Lung (tissue), 12 donors: ENCODE data around the gene HERPUD2. TPM values are rescaled to one million over a fixed set of nuclear protein-coding genes. Genes with fewer than 3 reads are reported as not detected.

Experiments
- ATAC-seq: fragments of 200-7000 bp; cut with Tn5 transposase; one replicate; pipeline ENCODE4 v1.9.1; 2020; ENCODE audit warnings: moderate number of reproducible peaks; ENCODE audit not compliant: insufficient read depth, low FRiP score
- DNase-seq, 3 donors: peaks; one replicate each; pipeline ENCODE4 v3.0.0-alpha.2; 2013 to 2017
- H3K27ac ChIP-seq, 2 donors: one replicate each; pipeline ENCODE4 v1.5.1; 2013; ENCODE audit warnings: mild to moderate bottlenecking in 2 of 2, moderate library complexity in 2 of 2, control low read depth in 1 of 2, inconsistent platforms in 1 of 2, low read depth in 1 of 2, low read length in 1 of 2
- H3K27me3 ChIP-seq, 3 donors: one replicate each; pipeline ENCODE4 v1.5.1; 2013; ENCODE audit warnings: low read length in 2 of 3; ENCODE audit not compliant: control insufficient read depth in 3 of 3, insufficient read depth in 3 of 3
- H3K36me3 ChIP-seq, 4 donors: one replicate each; pipeline ENCODE4 v1.5.1; 2013; ENCODE audit warnings: low read length in 4 of 4, mild to moderate bottlenecking in 1 of 4, moderate library complexity in 1 of 4; ENCODE audit not compliant: control insufficient read depth in 4 of 4, insufficient read depth in 4 of 4
- H3K4me1 ChIP-seq, 5 donors: one replicate each; pipeline ENCODE4 v1.5.1; 2013; ENCODE audit warnings: low read length in 5 of 5, mild to moderate bottlenecking in 2 of 5, moderate library complexity in 1 of 5; ENCODE audit not compliant: control insufficient read depth in 5 of 5, insufficient read depth in 5 of 5
- H3K4me3 ChIP-seq: one replicate; pipeline ENCODE4 v1.5.1; 2013; ENCODE audit warnings: mild to moderate bottlenecking, control low read depth, moderate library complexity
- H3K9ac ChIP-seq, 2 donors: one replicate each; pipeline ENCODE4 v1.5.1; 2013; ENCODE audit warnings: low read length in 2 of 2, control low read depth in 1 of 2; ENCODE audit not compliant: insufficient read depth in 1 of 2
- H3K9me3 ChIP-seq, 4 donors: one replicate each; pipeline ENCODE4 v1.5.1; 2013; ENCODE audit warnings: low read length in 3 of 4, mild to moderate bottlenecking in 1 of 4, moderate library complexity in 1 of 4; ENCODE audit not compliant: control insufficient read depth in 4 of 4, insufficient read depth in 3 of 4
- CTCF ChIP-seq: IDR thresholded peaks from 2 replicates; pipeline ENCODE4 v1.5.1; 2012; ENCODE audit warnings: mild to moderate bottlenecking; ENCODE audit errors: control extremely low read depth, extremely low read depth
- WGBS, 2 donors: extraction: QIAGEN DNeasy Blood & Tissue Kit; methylation state at CpG; one replicate each; pipeline ENCODE4 v1.1.7; 2013; 5-methylcytosine and 5-hydroxymethylcytosine counted together
- polyA plus RNA-seq, 2 donors: library from polyadenylated mRNA; stranded (reverse); fragments of 200-250 nt; gene quantifications; one replicate each; pipeline ENCODE4 v1.2.1, GENCODE V29; 2013
- total RNA-seq, 2 donors: library from RNA; depleted of rRNA in 1 of 2; stranded (reverse); fragments of >200 nt in 1 of 2; gene quantifications; one replicate each; pipeline ENCODE4 v1.2.1, GENCODE V29; 2014 to 2021
- donor health status: control.
- donor health status: control.
- donor health status: Bipolar disorder and iron deficiency.
- donor health status: healthy.
- donor health status: DM: yes; HTN: yes; CAD: no.

HERPUD2 gene
- total and polyA plus RNA-seq, 4 donors, result 10.4 to 32.2 (median 21.8) TPM

GRCh38 chr7:35681231-35682029 is 13.5 kb downstream of the HERPUD2 start:
- TF ChIP-seq CTCF, result no peak
- DNase-seq, result no peak
- WGBS, 2 donors, result 97 to 100% methylated on average over 1 of the region's 1 CpG
- H3K4me1 ChIP-seq, result peaks cover 0 to 23% (median 2%) of the 10 kb centered on the region in 5 donors
- H3K27ac ChIP-seq, result no peak overlapping the region
- no peak overlapping the region for H3K4me3 ChIP-seq
- no peaks in the 10 kb centered on the region for H3K9me3 ChIP-seq
- no peaks in the 10 kb centered on the region for H3K27me3 ChIP-seq
- no peak overlapping the region for H3K9ac ChIP-seq
- H3K36me3 ChIP-seq, result peaks cover 0 to 5% (median under 1%) of the 10 kb centered on the region in 4 donors
- no peak for ATAC-seq

- no peak for DNase-seq
- H3K4me1 ChIP-seq, result peaks cover 0 to 27% (median 2%) of the 10 kb centered on the region in 5 donors
- no peak for TF ChIP-seq CTCF
- WGBS, 2 donors, result 80 to 84% methylated on average over 2 of the region's 2 CpGs
- ATAC-seq, result no peak
- no peak overlapping the region for H3K4me3 ChIP-seq
- peaks cover 0 to 4% (median 0%) of the 10 kb centered on the region in 4 donors for H3K36me3 ChIP-seq
- no peak overlapping the region for H3K27ac ChIP-seq
- H3K9me3 ChIP-seq, result no peaks in the 10 kb centered on the region
- no peak overlapping the region for H3K9ac ChIP-seq
- no peaks in the 10 kb centered on the region for H3K27me3 ChIP-seq
These were observed 14.4 kb downstream of the HERPUD2 start for GRCh38 chr7:35680403-35681013.

- Histone ChIP-seq H3K27ac (no peak overlapping the region), H3K4me1 (peaks cover 0 to 28% (median 0%) of the 10 kb centered on the region in 5 donors), H3K9me3 (no peaks in the 10 kb centered on the region), H3K36me3 (peaks cover 0 to 5% (median 0%) of the 10 kb centered on the region in 4 donors), H3K4me3 (no peak overlapping the region), H3K27me3 (no peaks in the 10 kb centered on the region), H3K9ac (no peak overlapping the region)
- DNase-seq (no peak), ATAC-seq (no peak)
- 84 to 86% methylated on average over 3 of the region's 3 CpGs for WGBS, 2 donors
- no peak for TF ChIP-seq CTCF
These were observed 17.2 kb downstream of the HERPUD2 start for GRCh38 chr7:35677582-35678356.
